HG03097 (cell line): Measurements from ENCODE around the gene SH3D21.

Source experiments
- ATAC-seq: cut with Tn5 transposase; IDR thresholded peaks from one replicate; pipeline ENCODE4 v1.9.1; 2021; ENCODE audit not compliant: unreplicated experiment, low FRiP score

SH3D21 gene

GRCh38 chr1:36328088-36328480 lies 21.9 kb downstream of the SH3D21 start:
- ATAC-seq = no peak

- ATAC-seq = no peak
Observed at GRCh38 chr1:36328713-36329112, 22.5 kb downstream of the SH3D21 start.

DNA sequence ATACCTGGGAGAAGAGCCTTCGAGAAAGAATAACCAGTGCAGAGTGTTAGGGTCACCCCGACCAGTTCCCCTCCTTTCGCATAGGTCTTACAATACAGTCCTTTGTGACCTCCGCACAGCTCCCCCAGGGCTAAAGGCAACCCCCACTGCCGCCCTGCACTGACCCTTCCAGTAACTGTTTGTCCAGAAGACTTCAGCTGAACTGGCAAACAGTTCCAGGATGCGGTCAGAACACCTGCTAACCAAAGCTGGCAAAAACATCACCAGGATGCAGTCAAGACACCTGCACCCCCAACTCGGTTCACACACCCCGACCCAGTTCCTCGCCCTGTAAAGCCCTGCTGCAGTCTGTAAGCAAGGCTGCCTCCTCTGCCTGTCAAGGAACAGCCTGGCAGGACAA lies 23.6 kb downstream of the SH3D21 start:
- no peak for ATAC-seq

DNA sequence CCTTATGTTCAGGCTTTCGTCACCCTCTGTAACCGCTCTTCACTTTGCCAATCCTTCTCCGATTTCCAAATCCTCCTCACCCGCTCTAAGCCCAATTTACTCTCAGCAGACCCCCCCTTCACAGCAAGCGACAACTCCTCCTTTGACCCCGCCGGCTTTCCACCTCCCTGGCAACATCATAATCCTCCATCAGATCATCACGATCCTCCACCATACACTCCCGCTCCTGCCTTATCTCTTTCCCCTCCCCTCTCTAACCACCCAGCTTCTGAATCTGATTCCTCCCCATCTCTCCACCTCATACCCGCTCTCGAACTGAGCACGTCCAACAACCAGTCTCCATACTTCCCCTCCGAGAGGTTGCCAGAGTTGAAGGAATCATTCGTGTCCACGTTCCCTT lies 24.8 kb downstream of the SH3D21 start:
- no peak for ATAC-seq

- no peak for ATAC-seq
Observed at GRCh38 chr1:36337830-36338229, 31.7 kb downstream of the SH3D21 start.

- no peak for ATAC-seq
Observed at GRCh38 chr1:36339215-36339614, 33.0 kb downstream of the SH3D21 start.

GRCh38 chr1:36339615-36340014 lies 33.4 kb downstream of the SH3D21 start:
- ATAC-seq = no peak

DNA sequence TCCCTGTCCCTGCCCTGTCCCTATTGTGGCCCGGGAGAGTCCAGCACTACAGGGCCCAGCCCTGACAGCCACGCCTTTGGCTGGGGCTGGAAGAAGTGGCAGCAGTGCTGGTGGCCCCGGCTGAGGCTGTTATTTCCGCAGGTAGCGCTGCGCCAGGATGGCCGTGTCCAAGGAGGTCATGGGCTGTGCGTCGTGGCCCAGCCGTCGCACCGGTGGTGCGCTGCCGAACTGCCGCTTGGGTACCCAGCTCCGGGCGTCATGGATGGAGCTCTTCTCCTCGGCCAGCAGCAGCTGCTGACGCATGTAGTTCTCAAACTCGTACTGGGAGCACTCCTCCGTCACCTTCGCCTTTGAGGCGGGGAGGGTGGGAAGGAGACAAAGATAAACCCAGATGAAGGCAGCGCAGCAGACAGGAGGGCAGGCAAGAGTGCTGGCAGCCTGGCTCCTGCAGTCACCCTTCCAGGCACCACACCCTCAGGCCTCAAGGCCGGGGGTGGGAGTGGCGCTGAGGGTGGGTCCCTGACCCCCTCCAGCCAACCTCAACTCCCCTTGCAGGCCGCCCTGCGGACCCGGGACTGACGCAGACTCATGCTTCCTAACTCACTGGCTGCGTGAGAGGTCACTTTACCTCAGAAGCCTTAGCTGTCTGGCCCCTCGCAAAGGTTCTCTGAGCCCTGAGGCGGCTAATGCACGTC lies 35.6 kb downstream of the SH3D21 start:
- no peak for ATAC-seq

GRCh38 chr1:36342426-36343185 lies 36.4 kb downstream of the SH3D21 start:
- ATAC-seq = no peak

- no peak for ATAC-seq
Observed at GRCh38 chr1:36343651-36344394, 37.7 kb downstream of the SH3D21 start.

DNA sequence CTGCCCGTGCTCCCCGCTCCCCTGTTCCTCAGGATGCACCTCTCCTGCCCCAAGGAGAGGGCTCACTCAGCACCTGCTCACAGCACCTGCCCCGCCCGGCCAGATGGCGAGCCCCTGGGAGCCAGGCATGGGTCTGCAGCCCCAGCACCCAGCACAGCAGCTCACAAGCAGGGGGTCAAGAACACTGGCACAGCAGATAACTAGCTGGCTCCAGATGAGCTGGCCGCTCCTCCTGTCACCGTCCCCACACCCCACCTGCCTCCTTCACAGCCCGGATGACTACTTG lies 38.2 kb downstream of the SH3D21 start:
- ATAC-seq = no peak

GRCh38 chr1:36345353-36345752 lies 39.2 kb downstream of the SH3D21 start:
- ATAC-seq = no peak

- no peak for ATAC-seq
Observed at GRCh38 chr1:36346741-36347370, 40.7 kb downstream of the SH3D21 start.

DNA sequence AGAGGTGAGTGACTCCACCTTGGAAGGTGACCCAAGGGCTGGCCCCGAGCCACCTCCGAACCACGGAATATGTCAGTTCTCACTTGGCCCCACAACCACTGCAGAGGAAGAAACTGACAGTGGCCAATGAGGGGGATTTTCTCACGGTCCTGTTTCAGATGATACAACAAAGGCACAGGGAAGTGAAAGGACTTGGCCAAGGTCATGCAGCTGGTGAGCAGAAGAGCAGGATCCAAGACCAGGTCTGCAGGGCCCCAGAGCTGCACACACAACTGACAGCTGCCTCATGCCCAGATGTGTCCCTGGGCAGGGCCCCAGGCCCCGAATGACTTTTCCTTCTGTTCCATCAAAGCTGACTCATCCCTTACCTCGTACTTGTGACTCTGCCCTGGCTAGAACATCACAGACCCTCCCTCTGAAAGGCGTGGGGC lies 43.1 kb downstream of the SH3D21 start:
- peak; percentile 45 for ATAC-seq

DNA sequence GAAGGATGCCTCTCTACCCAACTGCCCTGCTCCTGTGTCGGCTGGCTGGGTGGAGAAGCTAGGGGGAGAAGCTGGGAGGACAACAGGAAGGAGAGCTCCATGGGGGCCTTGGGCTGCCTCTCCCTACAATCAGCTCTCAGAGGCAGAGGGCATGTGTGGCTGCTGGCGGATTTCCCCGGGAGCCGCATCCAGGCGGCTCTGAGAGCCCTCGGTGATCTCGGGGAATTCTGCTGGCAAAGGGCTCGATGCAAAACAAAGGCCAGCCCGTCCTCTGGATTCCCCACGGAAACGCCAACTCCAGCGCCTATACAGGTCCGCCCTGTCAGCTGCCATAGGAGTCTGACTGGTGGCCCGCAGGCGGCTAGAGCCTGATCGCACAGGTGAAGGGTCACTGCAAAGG lies 43.7 kb downstream of the SH3D21 start:
- no peak for ATAC-seq

DNA sequence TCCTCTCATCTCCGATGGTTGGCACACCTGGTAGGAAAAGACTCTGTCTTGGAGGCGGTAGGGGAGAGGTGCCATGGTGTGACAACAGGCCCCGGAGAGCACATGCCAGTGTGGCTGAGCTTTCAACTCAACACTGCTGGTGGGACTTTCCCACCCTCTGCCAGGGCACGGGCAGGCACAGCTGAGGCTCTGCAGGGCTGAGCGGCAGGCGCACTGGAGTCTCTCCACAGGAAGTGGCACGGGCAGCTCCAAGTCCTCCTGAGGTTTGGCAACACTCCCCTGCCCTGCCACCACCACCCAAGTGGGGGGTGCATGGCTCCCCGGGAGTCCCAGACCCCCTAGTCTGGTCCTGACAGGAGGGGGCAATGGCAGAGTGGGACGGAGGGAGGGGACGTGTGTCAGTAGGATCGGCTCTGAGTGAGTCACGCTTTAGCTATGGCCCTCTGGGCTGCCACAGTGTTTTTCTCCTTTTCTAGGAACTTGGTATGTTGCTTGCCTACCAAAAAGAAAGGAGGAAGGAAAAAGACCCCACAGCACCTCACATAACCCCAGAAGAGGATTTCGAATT lies 44.6 kb downstream of the SH3D21 start:
- ATAC-seq = no peak

- ATAC-seq = no peak
Observed at GRCh38 chr1:36351227-36351977, 45.2 kb downstream of the SH3D21 start.

- ATAC-seq = no peak
Observed at GRCh38 chr1:36352125-36352909, 46.1 kb downstream of the SH3D21 start.
